ENCODE data around the gene PATZ1. TPM values are rescaled to one million over a fixed set of nuclear protein-coding genes. Genes with fewer than 3 reads are reported as not detected.

PATZ1 gene
- polyA plus RNA-seq, 1 of the 3 experiments (the other 2 are of a cell fraction) = 21.8 TPM

DNA sequence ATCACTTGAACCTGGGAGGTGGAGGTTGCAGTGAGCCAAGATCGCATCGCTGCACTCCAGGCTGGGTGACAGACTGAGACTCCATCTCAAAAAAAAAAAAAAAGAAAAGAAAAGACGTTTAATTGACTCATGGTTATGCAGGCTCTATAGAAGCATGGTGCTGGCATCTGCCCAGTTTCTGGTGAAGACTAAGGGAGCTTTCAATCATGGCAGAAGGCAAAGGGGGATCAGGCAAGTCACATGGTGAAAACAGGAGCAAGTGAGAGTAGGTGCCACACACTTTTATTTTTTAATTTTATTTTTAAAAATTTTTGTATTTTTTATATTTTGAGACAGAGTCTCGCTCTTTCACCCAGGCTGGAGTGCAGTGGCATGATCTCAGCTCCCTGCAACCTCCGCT lies 8.4 kb upstream of the PATZ1 start:
- Histone ChIP-seq H3K4me3 (ENCODE audit: low read depth in 2 of 2, low read length in 1 of 2) (no peak overlapping the region), H3K9ac (no peak overlapping the region), H3K79me2 (ENCODE audit: insufficient read depth) (no peaks in the 10 kb centered on the region), H3F3A (replicated peaks; ENCODE audit: insufficient read depth) (peaks cover under 1% of the 10 kb centered on the region), H3K4me1 (ENCODE audit: control insufficient read depth in 1 of 2, insufficient read depth in 2 of 2, low read depth in 1 of 2, low read length in 1 of 2) (peaks cover 0 to 8% of the 10 kb centered on the region in 2 experiments; a peak in 1 of 4 replicates), H3K36me3 (replicated peaks in 1 of 2; ENCODE audit: control insufficient read depth in 1 of 2, insufficient read depth in 2 of 2, low read length in 1 of 2) (no peaks in the 10 kb centered on the region), H4K20me1 (ENCODE audit: insufficient read depth) (no peaks in the 10 kb centered on the region), H3K27me3 (ENCODE audit: insufficient read depth) (no peaks in the 10 kb centered on the region), H2AFZ (ENCODE audit: low read depth) (no peak overlapping the region), H3K9me3 (no peaks in the 10 kb centered on the region), H3K27ac (ENCODE audit: low read depth in 2 of 2, low read length in 1 of 2) (no peak overlapping the region), H3K9me2 (no peaks in the 10 kb centered on the region), H3K4me2 (no peak overlapping the region)
- TF ChIP-seq RAD21 (IDR thresholded peaks at IDR 0.05; ENCODE audit: low read length) (no peak), GATA2 (CRISPR knock-in tag; IDR thresholded peaks at IDR 0.05) (no peak)
- WGBS (ENCODE audit: low lambda C conversion rate) = 83% methylated on average over 5 of the region's 5 CpGs
- ChIA-PET POLR2A (no interaction called here), CTCF (no interaction called here)
- DNase-seq = no peak

DNA sequence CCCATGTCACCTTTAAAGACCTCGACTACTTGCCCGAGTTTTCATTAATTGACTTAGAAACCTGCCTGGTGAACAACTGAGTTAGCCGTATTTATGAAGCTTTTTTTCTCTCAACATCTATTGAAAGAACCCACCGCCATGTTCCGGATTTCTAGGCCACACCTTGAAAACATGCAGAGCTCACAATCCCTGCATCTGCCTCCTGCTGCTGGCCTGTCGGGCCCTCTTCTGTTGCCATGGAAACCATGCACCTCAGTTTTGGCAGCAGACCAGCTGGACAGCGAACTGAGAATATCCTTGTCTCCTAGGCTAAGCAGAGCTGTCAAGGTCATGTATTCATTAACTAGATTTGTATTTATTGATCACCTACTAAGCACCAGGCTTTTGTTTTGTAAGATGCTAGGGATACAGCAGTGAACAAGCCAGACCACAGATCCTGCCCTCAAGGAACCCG lies 4.3 kb upstream of the PATZ1 start:
- CTCF ChIA-PET = interaction anchor here (0.8 kb wide), 1 partner anchor 16 kb away, joined by 3 read pairs; no protein-coding TSS in a partner anchor
- no peak overlapping the region for H2AFZ ChIP-seq (ENCODE audit: low read depth)

More for the DNA sequence above, 4.3 kb upstream of the PATZ1 start:
- no peak overlapping the region for H3K9ac ChIP-seq
- TF ChIP-seq NFIC (IDR thresholded peaks at IDR 0.05; ENCODE audit: borderline replicate concordance) (peak; percentile 17; the same call in 1 of the 2 replicates), RFX5 (IDR thresholded peaks at IDR 0.05; ENCODE audit: low read length) (no peak), TAF1 (IDR thresholded peaks at IDR 0.05; ENCODE audit: borderline replicate concordance, low read depth, low read length) (no peak), MXI1 (IDR thresholded peaks at IDR 0.05; ENCODE audit: low read depth, low read length) (peak; percentile 73; the same call in 1 of the 2 replicates), RCOR1 (IDR thresholded peaks at IDR 0.05; ENCODE audit: low read length) (0 out of 2 replicates have a peak, but pooled peaks have one; percentile 26), NRF1 (IDR thresholded peaks at IDR 0.05; ENCODE audit: low read depth, low read length) (no peak), TCF12 (IDR thresholded peaks at IDR 0.05) (no peak), JUND (IDR thresholded peaks at IDR 0.05) (no peak), EP300 (IDR thresholded peaks at IDR 0.05; ENCODE audit: borderline replicate concordance in 1 of 2, low read depth in 1 of 2, low read length in 1 of 2) (no peak)
- TF ChIP-seq, protein P1, sequence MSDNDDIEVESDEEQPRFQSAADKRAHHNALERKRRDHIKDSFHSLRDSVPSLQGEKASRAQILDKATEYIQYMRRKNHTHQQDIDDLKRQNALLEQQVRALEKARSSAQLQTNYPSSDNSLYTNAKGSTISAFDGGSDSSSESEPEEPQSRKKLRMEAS (IDR thresholded peaks at IDR 0.05; ENCODE audit: low read depth) = no peak
- TF ChIP-seq, protein P2, sequence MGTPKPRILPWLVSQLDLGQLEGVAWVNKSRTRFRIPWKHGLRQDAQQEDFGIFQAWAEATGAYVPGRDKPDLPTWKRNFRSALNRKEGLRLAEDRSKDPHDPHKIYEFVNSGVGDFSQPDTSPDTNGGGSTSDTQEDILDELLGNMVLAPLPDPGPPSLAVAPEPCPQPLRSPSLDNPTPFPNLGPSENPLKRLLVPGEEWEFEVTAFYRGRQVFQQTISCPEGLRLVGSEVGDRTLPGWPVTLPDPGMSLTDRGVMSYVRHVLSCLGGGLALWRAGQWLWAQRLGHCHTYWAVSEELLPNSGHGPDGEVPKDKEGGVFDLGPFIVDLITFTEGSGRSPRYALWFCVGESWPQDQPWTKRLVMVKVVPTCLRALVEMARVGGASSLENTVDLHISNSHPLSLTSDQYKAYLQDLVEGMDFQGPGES (IDR thresholded peaks at IDR 0.05; ENCODE audit: low read depth, low read length) = no peak
- TF ChIP-seq, protein P3, sequence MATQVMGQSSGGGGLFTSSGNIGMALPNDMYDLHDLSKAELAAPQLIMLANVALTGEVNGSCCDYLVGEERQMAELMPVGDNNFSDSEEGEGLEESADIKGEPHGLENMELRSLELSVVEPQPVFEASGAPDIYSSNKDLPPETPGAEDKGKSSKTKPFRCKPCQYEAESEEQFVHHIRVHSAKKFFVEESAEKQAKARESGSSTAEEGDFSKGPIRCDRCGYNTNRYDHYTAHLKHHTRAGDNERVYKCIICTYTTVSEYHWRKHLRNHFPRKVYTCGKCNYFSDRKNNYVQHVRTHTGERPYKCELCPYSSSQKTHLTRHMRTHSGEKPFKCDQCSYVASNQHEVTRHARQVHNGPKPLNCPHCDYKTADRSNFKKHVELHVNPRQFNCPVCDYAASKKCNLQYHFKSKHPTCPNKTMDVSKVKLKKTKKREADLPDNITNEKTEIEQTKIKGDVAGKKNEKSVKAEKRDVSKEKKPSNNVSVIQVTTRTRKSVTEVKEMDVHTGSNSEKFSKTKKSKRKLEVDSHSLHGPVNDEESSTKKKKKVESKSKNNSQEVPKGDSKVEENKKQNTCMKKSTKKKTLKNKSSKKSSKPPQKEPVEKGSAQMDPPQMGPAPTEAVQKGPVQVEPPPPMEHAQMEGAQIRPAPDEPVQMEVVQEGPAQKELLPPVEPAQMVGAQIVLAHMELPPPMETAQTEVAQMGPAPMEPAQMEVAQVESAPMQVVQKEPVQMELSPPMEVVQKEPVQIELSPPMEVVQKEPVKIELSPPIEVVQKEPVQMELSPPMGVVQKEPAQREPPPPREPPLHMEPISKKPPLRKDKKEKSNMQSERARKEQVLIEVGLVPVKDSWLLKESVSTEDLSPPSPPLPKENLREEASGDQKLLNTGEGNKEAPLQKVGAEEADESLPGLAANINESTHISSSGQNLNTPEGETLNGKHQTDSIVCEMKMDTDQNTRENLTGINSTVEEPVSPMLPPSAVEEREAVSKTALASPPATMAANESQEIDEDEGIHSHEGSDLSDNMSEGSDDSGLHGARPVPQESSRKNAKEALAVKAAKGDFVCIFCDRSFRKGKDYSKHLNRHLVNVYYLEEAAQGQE (IDR thresholded peaks at IDR 0.05; ENCODE audit: low read depth, low read length) = no peak
- no peaks in the 10 kb centered on the region for H3K9me3 ChIP-seq
- peak; percentile 89 for DNase-seq
- H3F3A ChIP-seq (replicated peaks; ENCODE audit: insufficient read depth) = peaks cover 11% of the 10 kb centered on the region
- POLR2A ChIA-PET = interaction anchor here (0.9 kb wide), 1 partner anchor 49 kb away, joined by 4 read pairs; the partner anchor contains the start of gene DRG1
- H3K4me3 ChIP-seq (ENCODE audit: low read depth in 2 of 2, low read length in 1 of 2) = no peak overlapping the region
- peaks cover 0 to 12% of the 10 kb centered on the region in 2 experiments; a peak in 1 of 4 replicates for H3K4me1 ChIP-seq (ENCODE audit: control insufficient read depth in 1 of 2, insufficient read depth in 2 of 2, low read depth in 1 of 2, low read length in 1 of 2)
- H3K79me2 ChIP-seq (ENCODE audit: insufficient read depth) = peaks cover 8% of the 10 kb centered on the region; the same call in 1 of the 2 replicates
- no peaks in the 10 kb centered on the region for H3K9me2 ChIP-seq
- H3K27me3 ChIP-seq (ENCODE audit: insufficient read depth) = no peaks in the 10 kb centered on the region
- H3K4me2 ChIP-seq = no peak overlapping the region
- H4K20me1 ChIP-seq (ENCODE audit: insufficient read depth) = peaks cover 3% of the 10 kb centered on the region
- 53% methylated on average over 8 of the region's 8 CpGs for WGBS (ENCODE audit: low lambda C conversion rate)
- H3K36me3 ChIP-seq (replicated peaks in 1 of 2; ENCODE audit: control insufficient read depth in 1 of 2, insufficient read depth in 2 of 2, low read length in 1 of 2) = no peaks in the 10 kb centered on the region
- H3K27ac ChIP-seq (ENCODE audit: low read depth in 2 of 2, low read length in 1 of 2) = peak overlapping the region in 1 of 2 experiments; percentile 79; a peak in 2 of 4 replicates

Measured in SK-N-SH (cell line).